Activated CD8-positive, alpha-beta memory T cell treated with anti-CD3 and anti-CD28 coated beads, Interleukin-2, amount 50 U/mL, for 24 hours (primary cell): ENCODE data around the gene SPIRE1.
"Not testable (repeated sequence)": the region's sequence is repeated elsewhere in the genome, so short reads cannot be mapped to it uniquely, and the experiment has no call there.

ENCODE experiments used
- DNase-seq: peaks from one replicate; pipeline ENCODE4 v3.0.0-alpha.2; 2020; ENCODE audit errors: extremely low read depth

Gene SPIRE1

GRCh38 chr18:12416098-12416729 lies 241.7 kb downstream of the SPIRE1 start:
- no peak for DNase-seq

- DNase-seq, result no peak
Measured at GRCh38 chr18:12411456-12411855, 246.5 kb downstream of the SPIRE1 start.

GRCh38 chr18:12410747-12411146 lies 247.2 kb downstream of the SPIRE1 start:
- not testable (repeated sequence) for DNase-seq

GRCh38 chr18:12410081-12410481 lies 247.8 kb downstream of the SPIRE1 start:
- DNase-seq, result no peak

- no peak for DNase-seq
Measured at GRCh38 chr18:12409469-12409868, 248.4 kb downstream of the SPIRE1 start.

- no peak for DNase-seq
Measured at GRCh38 chr18:12408247-12408869, 249.5 kb downstream of the SPIRE1 start.

- no peak for DNase-seq
Measured at GRCh38 chr18:12406371-12407111, 251.4 kb downstream of the SPIRE1 start.

- DNase-seq, result no peak
Measured at GRCh38 chr18:12405066-12405465, 252.8 kb downstream of the SPIRE1 start.

GRCh38 chr18:12403601-12404506 lies 254.1 kb downstream of the SPIRE1 start:
- DNase-seq, result no peak

GRCh38 chr18:12401881-12402280 lies 256.0 kb downstream of the SPIRE1 start:
- DNase-seq, result no peak

- DNase-seq, result no peak
Measured at GRCh38 chr18:12399231-12399630, 258.7 kb downstream of the SPIRE1 start.

GRCh38 chr18:12398625-12399024 lies 259.3 kb downstream of the SPIRE1 start:
- no peak for DNase-seq

- DNase-seq, result no peak
Measured at GRCh38 chr18:12397793-12398192, 260.1 kb downstream of the SPIRE1 start.

- DNase-seq, result no peak
Measured at GRCh38 chr18:12397254-12397653, 260.7 kb downstream of the SPIRE1 start.
